Erythroblast (primary cell): ENCODE data around the gene OPCML.

Source experiments
- DNase-seq, 2 experiments: peaks; one replicate each; lab custom pipeline; 2025; lab: John Stamatoyannopoulos, UW
- GATA1 ChIP-seq: IDR thresholded peaks from 2 replicates; pipeline ENCODE4 v1.6.1; 2011; ENCODE audit warnings: low read depth, mild to moderate bottlenecking, control low read depth, low read length, moderate library complexity
- POLR2A ChIP-seq: IDR thresholded peaks from 2 replicates; pipeline ENCODE4 v1.6.1; 2011; ENCODE audit warnings: mild to moderate bottlenecking, low read length

The OPCML gene

GRCh38 chr11:132981131-132981956, 551.0 kb downstream of the OPCML start:
- peak in 1 of 2 experiments; percentile 2 for DNase-seq
- TF ChIP-seq GATA1 (no peak), POLR2A (no peak)

GRCh38 chr11:132980670-132981069, 551.6 kb downstream of the OPCML start:
- DNase-seq: no peak
- TF ChIP-seq GATA1: no peak
- TF ChIP-seq POLR2A: no peak

DNA sequence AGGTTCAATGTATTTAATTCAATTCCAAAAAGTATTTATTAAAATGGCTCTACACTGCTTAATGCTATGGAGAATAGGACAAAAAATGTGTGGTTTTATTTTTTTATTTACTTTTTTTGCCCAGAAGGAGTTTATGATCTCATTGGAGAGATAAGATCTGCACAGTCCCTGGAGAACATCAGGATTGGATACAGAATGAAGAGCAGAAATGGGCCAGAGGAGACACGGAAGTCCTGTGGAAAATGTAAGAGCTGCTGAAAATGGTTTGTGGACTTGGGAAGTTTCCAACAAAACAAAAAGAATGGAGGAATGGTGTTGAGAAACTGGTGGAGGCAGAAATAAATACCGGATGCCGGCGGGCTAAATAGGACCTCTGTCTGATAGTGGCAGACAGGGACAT, 554.6 kb downstream of the OPCML start:
- TF ChIP-seq GATA1 (no peak), POLR2A (no peak)
- no peak for DNase-seq

GRCh38 chr11:132977241-132977640, 555.1 kb downstream of the OPCML start:
- TF ChIP-seq POLR2A (no peak), GATA1 (no peak)
- DNase-seq: no peak

GRCh38 chr11:132976115-132976514, 556.2 kb downstream of the OPCML start:
- TF ChIP-seq POLR2A: no peak
- no peak for DNase-seq

DNA sequence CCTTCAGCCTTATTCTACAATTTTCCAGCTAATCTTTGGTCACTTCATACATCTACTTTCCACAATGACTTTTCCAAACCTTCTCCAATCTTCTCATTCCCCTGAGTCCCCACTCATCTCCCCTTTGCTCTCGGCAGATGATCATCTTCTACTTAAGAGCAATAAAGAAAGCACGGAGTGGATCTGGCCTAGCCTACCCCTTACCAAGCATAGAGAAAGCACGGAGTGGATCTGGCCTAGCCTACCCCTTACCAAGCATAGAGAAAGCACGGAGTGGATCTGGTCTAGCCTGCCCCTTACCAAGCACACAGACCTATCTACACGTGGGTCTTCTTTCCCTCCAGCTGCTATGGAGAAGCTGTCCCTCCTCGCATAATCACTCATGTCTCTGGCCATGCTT, 558.6 kb downstream of the OPCML start:
- TF ChIP-seq POLR2A (no peak), GATA1 (no peak)
- no peak for DNase-seq

- DNase-seq: no peak
- TF ChIP-seq GATA1: no peak
- TF ChIP-seq POLR2A: no peak
These were observed 559.7 kb downstream of the OPCML start for GRCh38 chr11:132972565-132972964.

- TF ChIP-seq GATA1 (no peak), POLR2A (no peak)
These were observed 561.0 kb downstream of the OPCML start for GRCh38 chr11:132971351-132971750.

GRCh38 chr11:132969892-132970291, 562.4 kb downstream of the OPCML start:
- TF ChIP-seq POLR2A (no peak), GATA1 (no peak)
- no peak for DNase-seq

More at GRCh38 chr11:132971351-132971750, 561.0 kb downstream of the OPCML start:
- DNase-seq: no peak

DNA sequence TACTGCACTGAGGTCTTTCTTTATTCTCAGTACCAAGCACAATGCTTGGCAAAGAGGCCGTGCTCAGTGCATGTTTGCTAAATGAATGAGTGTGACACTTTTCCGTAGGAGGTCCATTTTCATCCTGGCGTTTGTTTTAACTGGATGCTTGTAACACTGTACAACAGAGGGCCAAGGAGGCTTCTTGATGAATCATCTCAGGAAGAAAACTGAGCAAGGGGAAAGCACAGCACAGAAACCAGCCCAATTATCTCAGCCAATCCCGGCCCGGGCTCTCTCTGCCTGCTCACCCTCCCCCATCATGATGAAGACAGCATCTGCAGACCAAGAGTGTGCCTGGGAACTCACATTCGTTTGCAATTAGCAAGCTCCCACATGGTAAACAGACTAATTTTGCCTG, 570.3 kb downstream of the OPCML start:
- DNase-seq: no peak
- TF ChIP-seq POLR2A (no peak), GATA1 (no peak)

GRCh38 chr11:132961453-132961852, 570.8 kb downstream of the OPCML start:
- TF ChIP-seq GATA1 (no peak), POLR2A (no peak)
- no peak for DNase-seq

DNA sequence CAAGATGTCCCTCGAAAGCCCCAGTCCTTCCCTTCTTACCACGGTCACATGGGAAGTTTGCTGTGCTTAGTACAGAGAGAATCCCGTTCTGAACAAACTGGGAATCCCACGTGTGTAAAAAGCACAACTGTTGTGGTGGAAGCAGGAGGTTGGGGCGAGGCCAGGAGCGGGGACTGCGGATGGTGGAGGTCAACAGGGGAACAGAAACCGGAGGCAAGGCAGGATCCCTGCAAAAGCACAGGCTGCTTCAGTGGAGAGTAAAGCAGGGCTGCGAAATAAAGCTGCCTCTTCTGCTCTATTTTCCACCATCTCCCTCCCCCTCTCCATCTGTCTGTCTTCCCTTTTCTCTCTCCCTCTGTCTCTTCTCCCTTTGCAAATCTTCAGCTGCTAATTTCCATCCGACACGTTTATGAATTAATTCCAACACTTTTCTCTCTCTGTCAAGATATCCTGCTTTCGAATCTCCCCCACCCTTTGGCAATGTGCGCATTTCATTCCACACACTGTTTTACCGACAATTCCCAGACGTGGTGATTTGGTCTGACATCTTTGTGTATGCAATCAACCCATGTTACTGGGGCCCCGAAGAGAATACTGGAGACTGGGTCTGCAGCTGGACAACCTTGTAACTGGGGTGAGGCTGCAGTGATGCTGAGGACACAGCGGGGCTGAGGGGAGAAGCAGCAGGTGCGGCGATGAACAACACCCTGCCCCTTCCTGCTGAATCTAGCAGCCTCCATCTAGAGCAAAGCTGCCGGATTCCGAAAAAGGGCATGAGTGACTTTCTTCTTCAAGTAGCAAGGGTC, 571.8 kb downstream of the OPCML start:
- TF ChIP-seq POLR2A (no peak), GATA1 (no peak)
- DNase-seq: no peak

- DNase-seq: no peak
- TF ChIP-seq POLR2A (no peak), GATA1 (no peak)
These were observed 572.6 kb downstream of the OPCML start for GRCh38 chr11:132959693-132960092.

DNA sequence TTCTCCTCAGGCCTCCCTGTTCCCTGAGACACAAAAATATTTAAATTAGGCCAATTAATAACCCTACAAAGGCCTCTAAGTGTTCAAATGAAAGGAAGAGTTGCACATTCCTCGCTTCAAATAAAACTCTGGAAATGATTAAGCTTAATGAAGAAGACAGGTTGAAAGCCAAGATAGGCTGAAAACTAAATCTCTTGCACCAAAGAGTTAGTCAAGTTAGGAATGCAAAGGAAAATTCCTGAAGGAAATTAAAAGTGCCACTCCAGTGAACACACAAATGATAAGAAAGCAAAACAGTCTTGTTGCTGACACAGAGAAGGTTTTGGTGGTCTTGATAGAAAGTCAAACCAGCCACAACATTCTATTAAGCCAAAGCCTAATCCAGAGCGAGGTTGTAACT, 574.4 kb downstream of the OPCML start:
- TF ChIP-seq POLR2A (no peak), GATA1 (no peak)
- DNase-seq: no peak

DNA sequence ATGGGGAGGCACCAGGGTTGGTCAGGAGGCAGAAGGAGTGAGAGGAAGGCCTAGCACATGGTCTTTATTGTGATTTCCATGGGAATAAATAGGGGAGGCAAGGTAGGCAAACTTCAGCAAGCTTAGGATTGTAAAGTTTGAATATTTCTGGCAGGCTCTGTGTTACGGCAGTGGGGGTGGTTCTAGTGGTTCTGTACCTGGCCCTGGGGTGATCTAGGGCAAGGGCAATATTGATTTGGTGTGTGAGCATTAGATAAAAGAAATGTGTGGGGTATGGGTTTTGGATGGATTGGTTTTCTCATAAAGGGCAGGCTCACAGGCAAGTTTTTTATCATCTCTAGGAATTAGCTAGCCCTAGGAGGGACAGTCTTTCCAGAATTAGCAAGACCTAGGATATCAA, 584.0 kb downstream of the OPCML start:
- TF ChIP-seq POLR2A: no peak
- no peak for TF ChIP-seq GATA1
- no peak for DNase-seq
